ENCODE measurements around the gene ADGRB3.

- TF ChIP-seq CTCF (IDR thresholded peaks at IDR 0.05): no peak
- TF ChIP-seq POLR2A (IDR thresholded peaks at IDR 0.05): no peak
Observed at GRCh38 chr6:68710496-68710895, 75.4 kb downstream of the ADGRB3 start.
